ENCODE results near the gene ZNF48.

DNA sequence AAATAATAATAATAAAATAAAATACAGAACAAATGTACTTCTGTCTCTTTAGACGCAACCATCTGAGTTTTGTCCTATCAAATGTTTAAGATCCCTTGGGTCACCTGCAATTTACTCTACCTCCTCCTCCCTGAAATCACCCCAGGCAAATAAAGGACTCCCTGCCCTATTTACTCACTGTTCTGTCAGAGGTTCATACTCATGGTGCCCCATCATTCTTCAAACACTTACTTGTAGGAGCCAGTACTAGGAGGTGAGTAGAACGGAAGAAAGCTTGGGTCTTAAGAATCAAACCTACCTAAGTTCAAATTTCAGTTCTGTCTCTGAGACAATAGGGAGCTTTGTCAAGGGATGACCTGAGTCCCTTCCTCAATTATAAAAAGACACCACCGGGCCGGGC lies 28.7 kb upstream of the ZNF48 start:
- TF ChIP-seq CTCF (IDR thresholded peaks at IDR 0.05) = no peak
- no peak for TF ChIP-seq POLR2A (IDR thresholded peaks at IDR 0.05)
- no peak for TF ChIP-seq EP300 (IDR thresholded peaks at IDR 0.05)
- no peak for TF ChIP-seq POLR2AphosphoS5 (IDR thresholded peaks at IDR 0.05)
